Hepatocyte (in vitro differentiated cells): ENCODE measurements around the gene ROBO1. TPM values are rescaled to one million over a fixed set of nuclear protein-coding genes. Genes with fewer than 3 reads are reported as not detected.

Experiments used
- DNase-seq: peaks from one replicate; pipeline ENCODE4 v3.0.0-alpha.2; 2016; ENCODE audit warnings: low spot score
- H2AFZ ChIP-seq: fragments of 200-600 bp; sonication (generic); 2 replicates; pipeline ENCODE4 v1.6.0; 2016; ENCODE audit warnings: antibody characterized with exemption, mild to moderate bottlenecking
- H3K27ac ChIP-seq: fragments of 200-600 bp; sonication (generic); 2 replicates; pipeline ENCODE4 v1.5.1; 2016; ENCODE audit warnings: mild to moderate bottlenecking
- H3K27me3 ChIP-seq: fragments of 200-600 bp; sonication (generic); 2 replicates; pipeline ENCODE4 v1.6.1; 2016
- H3K36me3 ChIP-seq: fragments of 200-600 bp; sonication (generic); replicated peaks from 2 replicates; pipeline ENCODE4 v1.5.1; 2016; ENCODE audit warnings: low read depth; ENCODE audit not compliant: insufficient read depth
- H3K4me1 ChIP-seq: fragments of 200-600 bp; sonication (generic); 2 replicates; pipeline ENCODE4 v1.5.1; 2016; ENCODE audit warnings: mild to moderate bottlenecking, moderate library complexity; ENCODE audit not compliant: insufficient read depth
- H3K4me2 ChIP-seq: fragments of 200-600 bp; sonication (generic); 2 replicates; pipeline ENCODE4 v1.6.0; 2016
- H3K4me3 ChIP-seq: fragments of 200-600 bp; sonication (generic); 2 replicates; pipeline ENCODE4 v1.5.1; 2016; ENCODE audit warnings: mild to moderate bottlenecking
- H3K79me2 ChIP-seq: fragments of 200-600 bp; sonication (generic); 2 replicates; pipeline ENCODE4 v1.6.0; 2017; ENCODE audit warnings: mild to moderate bottlenecking
- H3K9me2 ChIP-seq: fragments of 200-600 bp; sonication (generic); replicated peaks from 2 replicates; pipeline ENCODE4 v1.6.0; 2017; ENCODE audit warnings: mild to moderate bottlenecking; ENCODE audit not compliant: insufficient read depth
- H3K9me3 ChIP-seq: fragments of 200-600 bp; sonication (generic); 2 replicates; pipeline ENCODE4 v1.5.1; 2016; ENCODE audit warnings: low read depth, mild to moderate bottlenecking
- H4K20me1 ChIP-seq: fragments of 200-600 bp; sonication (generic); 2 replicates; pipeline ENCODE4 v1.6.0; 2016; ENCODE audit warnings: mild to moderate bottlenecking; ENCODE audit not compliant: insufficient read depth, poor library complexity, severe bottlenecking
- CTCF ChIP-seq: fragments of 200-600 bp; sonication (generic); IDR thresholded peaks from 2 replicates; pipeline ENCODE4 v1.5.1; 2016; ENCODE audit warnings: antibody characterized with exemption, mild to moderate bottlenecking; ENCODE audit not compliant: poor library complexity
- EZH2 ChIP-seq: fragments of 200-600 bp; sonication (generic); IDR thresholded peaks from 2 replicates; pipeline ENCODE4 v1.6.1; 2016; ENCODE audit warnings: antibody characterized with exemption, mild to moderate bottlenecking, borderline replicate concordance
- EZH2phosphoT487 ChIP-seq: fragments of 200-600 bp; sonication (generic); IDR thresholded peaks from one replicate; pipeline ENCODE4 v1.6.1; 2018; ENCODE audit warnings: antibody characterized with exemption, mild to moderate bottlenecking, low read depth, moderate library complexity; ENCODE audit not compliant: unreplicated experiment, severe bottlenecking
- WGBS: methylation state at CpG from one replicate; pipeline ENCODE4 v1.1.6; 2016; ENCODE audit warnings: low lambda C conversion rate; ENCODE audit errors: missing lambda C conversion rate; 5-methylcytosine and 5-hydroxymethylcytosine counted together
- polyA plus RNA-seq: library from polyadenylated mRNA; unstranded; fragments of >200 nt; fragmentation: Nextera tagmentation; extraction: Ambion mirVana; gene quantifications from 2 replicates; pipeline ENCODE4 v1.2.1, GENCODE V29; 2016
- total RNA-seq: library from RNA; depleted of rRNA; stranded (reverse); fragments of >200 nt; gene quantifications from 2 replicates; pipeline ENCODE4 v1.2.3, GENCODE V29; 2014

ROBO1 gene
- total and polyA plus RNA-seq, 2 experiments from 2014 or later: 13.6 to 44.3 TPM

- H3K9me3 ChIP-seq: no peaks in the 10 kb centered on the region
- H3K9me2 ChIP-seq: no peaks in the 10 kb centered on the region
- H3K4me3 ChIP-seq: no peak overlapping the region
- WGBS: 75% methylated on average over 6 of the region's 6 CpGs
- no peaks in the 10 kb centered on the region for H3K36me3 ChIP-seq
- TF ChIP-seq EZH2phosphoT487 (no peak), CTCF (no peak), EZH2 (no peak)
- DNase-seq: no peak
- H3K27ac ChIP-seq: no peak overlapping the region
- H3K27me3 ChIP-seq: no peaks in the 10 kb centered on the region
- peaks cover 88% of the 10 kb centered on the region for H3K79me2 ChIP-seq
- H4K20me1 ChIP-seq: peaks cover 3% of the 10 kb centered on the region
- H2AFZ ChIP-seq: no peak overlapping the region
- H3K4me1 ChIP-seq: no peaks in the 10 kb centered on the region
- no peak overlapping the region for H3K4me2 ChIP-seq
These were observed 762.7 kb downstream of the ROBO1 start for GRCh38 chr3:79005084-79005483.

GRCh38 chr3:79003994-79004393, 763.8 kb downstream of the ROBO1 start:
- Histone ChIP-seq H2AFZ (no peak overlapping the region), H3K36me3 (no peaks in the 10 kb centered on the region), H3K4me1 (no peaks in the 10 kb centered on the region), H3K79me2 (peaks cover 89% of the 10 kb centered on the region), H3K27me3 (no peaks in the 10 kb centered on the region), H3K4me2 (no peak overlapping the region), H4K20me1 (peaks cover 1% of the 10 kb centered on the region), H3K4me3 (no peak overlapping the region), H3K27ac (no peak overlapping the region), H3K9me2 (no peaks in the 10 kb centered on the region), H3K9me3 (no peaks in the 10 kb centered on the region)
- no peak for DNase-seq
- no peak for TF ChIP-seq CTCF
- no peak for TF ChIP-seq EZH2phosphoT487
- no peak for TF ChIP-seq EZH2
- 96% methylated on average over 1 of the region's 1 CpG for WGBS

- H3K27ac ChIP-seq: no peak overlapping the region
- H3K4me2 ChIP-seq: no peak overlapping the region
- H3K79me2 ChIP-seq: peaks cover 93% of the 10 kb centered on the region
- DNase-seq: no peak
- 68% methylated on average over 4 of the region's 4 CpGs for WGBS
- peaks cover 2% of the 10 kb centered on the region for H4K20me1 ChIP-seq
- H3K4me3 ChIP-seq: no peak overlapping the region
- H3K4me1 ChIP-seq: no peaks in the 10 kb centered on the region
- H3K9me3 ChIP-seq: no peaks in the 10 kb centered on the region
- H2AFZ ChIP-seq: no peak overlapping the region
- H3K36me3 ChIP-seq: no peaks in the 10 kb centered on the region
- no peaks in the 10 kb centered on the region for H3K9me2 ChIP-seq
- H3K27me3 ChIP-seq: no peaks in the 10 kb centered on the region
- TF ChIP-seq EZH2 (no peak), CTCF (no peak), EZH2phosphoT487 (no peak)
These were observed 765.1 kb downstream of the ROBO1 start for GRCh38 chr3:79002465-79003372.
